Retina (tissue), 1 donor: ENCODE results near the gene PSMC3.

Source experiments
- DNase-seq: peaks from one replicate; pipeline ENCODE4 v3.0.0-alpha.2; 2016

The PSMC3 gene

DNA sequence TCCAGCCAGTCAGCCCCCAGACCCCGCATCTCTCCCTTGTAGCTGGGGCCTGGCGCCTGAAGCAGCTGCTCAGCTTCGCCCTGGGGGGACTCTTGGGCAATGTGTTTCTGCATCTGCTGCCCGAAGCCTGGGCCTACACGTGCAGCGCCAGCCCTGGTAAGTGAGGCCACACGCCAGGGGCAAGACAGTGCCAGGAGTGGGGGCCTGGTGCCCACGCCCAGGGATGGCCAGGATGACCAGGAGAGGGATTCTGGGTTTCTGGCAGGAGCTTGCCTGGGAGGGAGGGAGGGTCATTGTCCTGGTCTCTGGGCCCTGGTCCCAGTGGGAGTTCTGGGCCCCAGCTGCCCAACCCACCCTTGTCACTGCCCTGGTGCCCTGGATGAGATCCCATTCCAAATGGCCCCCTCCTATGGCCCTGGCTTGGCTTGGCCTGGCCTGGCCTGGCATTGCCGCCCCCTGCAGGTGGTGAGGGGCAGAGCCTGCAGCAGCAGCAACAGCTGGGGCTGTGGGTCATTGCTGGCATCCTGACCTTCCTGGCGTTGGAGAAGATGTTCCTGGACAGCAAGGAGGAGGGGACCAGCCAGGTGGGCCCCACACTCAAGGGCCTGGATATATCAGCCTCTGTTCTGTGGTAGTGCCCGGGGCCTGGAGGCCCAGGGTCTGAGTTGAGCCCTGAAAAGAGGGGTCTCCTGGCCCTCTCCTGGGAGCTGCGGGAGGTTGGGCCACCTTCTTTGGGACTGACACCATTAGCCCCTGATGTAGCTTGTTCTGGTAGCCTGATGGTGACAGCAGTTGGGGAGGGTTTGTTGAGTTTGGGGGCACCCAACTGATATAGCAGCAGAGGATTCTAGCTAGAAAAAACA lies 14.1 kb downstream of the PSMC3 start:
- no peak for DNase-seq

GRCh38 chr11:47410370-47411264 lies 15.6 kb downstream of the PSMC3 start:
- DNase-seq: no peak

DNA sequence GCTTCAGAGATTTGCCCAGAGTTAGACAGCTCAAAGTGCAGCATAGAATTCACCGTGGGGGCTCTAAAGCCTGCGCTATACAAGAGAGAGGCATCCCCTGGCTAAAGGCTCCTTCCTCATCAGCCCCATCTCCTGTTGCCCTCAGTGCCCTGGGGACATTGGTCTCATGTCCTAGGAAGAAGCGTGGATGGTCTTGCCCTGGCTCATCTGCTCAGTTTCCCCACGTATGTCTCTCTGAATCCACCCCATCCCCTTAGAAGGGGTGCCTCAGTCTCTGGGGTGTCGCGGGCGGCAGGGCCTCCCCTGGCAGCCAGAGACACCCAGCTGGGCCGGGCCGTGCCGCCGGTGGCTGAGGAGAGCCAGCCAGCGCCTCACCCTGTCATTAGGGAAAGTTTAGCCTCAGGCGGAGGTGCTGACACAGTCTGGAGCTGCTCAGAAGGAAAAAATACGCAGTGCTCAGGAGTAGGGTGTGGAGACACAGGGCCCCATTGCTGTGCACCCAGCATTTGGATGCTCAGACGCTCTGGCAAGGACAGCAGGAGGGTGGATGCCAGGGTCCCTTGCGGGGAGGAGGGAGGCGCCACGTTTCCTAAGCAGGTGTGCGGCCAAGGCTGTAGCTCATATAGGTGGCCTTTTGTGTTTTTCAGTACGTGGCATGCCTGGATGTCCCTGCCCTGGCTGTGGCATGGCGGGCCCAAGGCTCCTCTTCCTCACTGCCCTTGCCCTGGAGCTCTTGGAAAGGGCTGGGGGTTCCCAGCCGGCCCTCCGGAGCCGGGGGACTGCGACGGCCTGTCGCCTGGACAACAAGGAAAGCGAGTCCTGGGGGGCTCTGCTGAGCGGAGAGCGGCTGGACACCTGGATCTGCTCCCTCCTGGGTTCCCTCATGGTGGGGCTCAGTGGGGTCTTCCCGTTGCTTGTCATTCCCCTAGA lies 16.5 kb downstream of the PSMC3 start:
- no peak for DNase-seq

GRCh38 chr11:47408598-47409439 lies 17.4 kb downstream of the PSMC3 start:
- DNase-seq: peak; percentile 56

- DNase-seq: peak; percentile 94
These were observed 18.3 kb downstream of the PSMC3 start, which contains the start of gene SLC39A13 for GRCh38 chr11:47407746-47408590. TSS of gene SLC39A13 (plus strand) at chr11:47408590. CDS start at chr11:47410095, 1,505 bp downstream.

DNA sequence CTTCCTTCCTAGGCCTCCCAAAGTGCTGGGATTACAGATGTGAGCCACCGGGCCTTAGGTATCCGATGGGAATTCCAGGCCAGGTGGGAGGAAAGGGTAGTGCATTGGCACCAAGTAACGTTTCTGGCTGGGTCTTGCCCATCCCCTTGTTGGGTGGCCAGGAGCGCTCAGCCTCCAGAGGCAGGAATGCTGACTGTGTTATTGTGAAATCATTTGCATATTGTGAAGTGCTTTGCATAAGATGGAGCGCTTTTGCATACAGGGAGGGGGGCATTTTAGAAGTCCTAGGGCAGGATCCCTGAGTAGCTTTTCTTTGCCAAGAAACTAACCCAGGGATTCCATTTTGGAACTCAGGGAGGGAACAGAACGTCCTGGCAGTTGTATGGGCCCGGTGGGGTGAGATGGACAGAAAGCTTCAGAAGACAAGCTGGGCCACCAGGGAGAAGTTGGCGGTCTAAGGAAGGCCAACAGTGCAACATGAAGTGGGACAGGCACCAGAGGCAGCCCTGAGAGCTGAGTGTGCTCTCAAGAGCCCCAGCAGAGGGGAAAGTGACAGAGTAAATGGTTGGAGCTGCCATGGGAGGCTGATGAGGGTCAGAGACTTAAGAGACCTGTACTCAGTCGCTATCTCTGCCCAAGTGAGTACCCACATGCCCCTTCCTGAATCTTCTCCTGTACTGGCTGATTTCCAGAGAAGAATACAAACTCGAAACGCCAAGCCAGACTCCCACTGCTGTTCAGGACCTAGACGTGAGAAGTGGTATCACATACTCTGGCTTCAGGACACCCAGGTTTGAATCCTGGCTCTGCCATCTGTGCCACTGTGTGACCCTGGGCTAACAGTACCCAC lies 19.1 kb downstream of the PSMC3 start:
- no peak for DNase-seq

DNA sequence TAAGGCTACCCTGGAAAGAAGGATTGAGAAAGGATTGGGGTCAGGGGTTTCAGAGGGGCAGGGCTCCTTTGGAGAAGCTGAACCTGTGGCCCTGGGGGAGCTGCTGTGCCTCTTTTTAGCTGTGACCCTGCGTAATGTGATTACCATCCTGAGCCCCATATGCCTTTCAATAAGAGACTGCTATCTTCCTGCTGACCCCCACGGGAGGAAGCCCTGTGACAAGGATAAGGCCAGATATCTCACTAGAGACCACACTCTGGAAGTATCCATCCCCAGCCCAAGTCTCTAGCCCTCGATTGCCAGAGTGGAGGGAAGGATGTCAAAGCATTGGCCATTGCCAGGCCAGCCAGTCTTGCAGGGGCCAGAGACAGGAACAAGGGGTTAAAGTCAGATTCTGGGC lies 22.7 kb downstream of the PSMC3 start:
- no peak for DNase-seq

GRCh38 chr11:47403135-47403534 lies 23.1 kb downstream of the PSMC3 start:
- no peak for DNase-seq

DNA sequence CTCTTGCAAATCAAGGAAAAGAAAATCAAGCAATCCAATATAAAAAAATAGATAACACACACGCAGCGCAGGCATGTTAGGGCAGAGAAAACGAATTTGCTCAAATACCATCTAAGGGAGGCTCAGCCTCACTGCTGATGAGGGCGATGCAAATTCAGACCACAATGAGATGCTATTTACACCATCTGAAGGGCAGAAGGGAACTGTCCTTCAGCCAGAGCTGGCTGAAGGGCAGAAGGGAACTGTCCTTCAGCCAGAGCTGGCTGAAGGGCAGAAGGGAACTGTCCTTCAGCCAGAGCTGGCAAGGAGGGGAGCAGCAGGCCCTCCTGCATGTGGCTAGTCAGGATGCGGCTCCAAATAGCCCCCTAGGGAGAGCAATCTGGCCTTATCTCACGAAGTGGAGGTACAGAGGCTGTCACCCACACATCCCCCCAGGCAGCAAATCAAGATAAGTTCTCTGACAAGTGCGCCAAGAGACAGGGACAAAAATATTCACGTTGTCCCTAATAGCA lies 25.4 kb downstream of the PSMC3 start:
- no peak for DNase-seq

DNA sequence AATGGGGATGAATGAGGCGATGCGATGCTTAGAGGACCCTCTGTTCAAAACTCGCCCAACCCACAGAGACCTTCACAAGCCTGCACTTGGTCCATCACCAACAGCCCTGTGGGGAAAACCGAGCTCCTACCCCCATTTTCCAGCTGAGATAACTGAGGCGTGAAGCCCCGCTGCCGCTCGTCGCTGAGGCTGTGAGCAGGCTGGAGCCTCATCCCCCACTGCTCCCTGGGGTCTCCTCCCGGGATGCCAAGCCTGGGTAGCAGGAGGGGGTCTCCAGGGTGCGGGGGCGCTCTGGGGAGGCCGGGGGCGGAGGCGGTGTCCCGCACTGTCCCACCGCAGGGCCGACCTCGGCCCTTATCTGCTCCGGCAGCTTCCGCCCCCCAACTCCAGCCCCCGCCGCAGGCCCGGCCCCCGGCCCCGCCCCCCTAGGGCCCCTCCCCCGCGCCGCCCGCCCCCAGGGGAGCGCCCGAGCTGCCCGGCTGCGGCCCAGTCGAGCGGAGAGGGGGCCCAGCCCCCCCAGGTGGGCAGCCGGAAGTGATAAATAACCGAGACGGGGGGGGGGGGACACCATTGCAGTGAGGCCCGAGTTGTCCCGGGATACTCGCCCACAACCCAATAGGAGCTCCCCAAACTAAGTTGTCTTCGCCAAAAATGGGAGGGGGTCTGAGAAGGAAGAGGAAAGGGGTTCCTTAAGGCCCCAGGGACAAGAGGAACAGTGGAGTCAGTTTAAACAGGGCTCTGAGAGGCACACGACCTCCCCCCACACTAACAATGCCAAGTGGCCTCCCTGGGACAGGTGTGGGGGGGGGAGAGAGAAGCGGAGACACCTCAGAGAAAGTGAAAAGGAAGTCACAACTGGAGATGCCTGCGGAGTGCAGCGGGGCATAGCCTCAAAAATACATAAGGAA lies 26.1 kb downstream of the PSMC3 start:
- peak; percentile 52 for DNase-seq

DNA sequence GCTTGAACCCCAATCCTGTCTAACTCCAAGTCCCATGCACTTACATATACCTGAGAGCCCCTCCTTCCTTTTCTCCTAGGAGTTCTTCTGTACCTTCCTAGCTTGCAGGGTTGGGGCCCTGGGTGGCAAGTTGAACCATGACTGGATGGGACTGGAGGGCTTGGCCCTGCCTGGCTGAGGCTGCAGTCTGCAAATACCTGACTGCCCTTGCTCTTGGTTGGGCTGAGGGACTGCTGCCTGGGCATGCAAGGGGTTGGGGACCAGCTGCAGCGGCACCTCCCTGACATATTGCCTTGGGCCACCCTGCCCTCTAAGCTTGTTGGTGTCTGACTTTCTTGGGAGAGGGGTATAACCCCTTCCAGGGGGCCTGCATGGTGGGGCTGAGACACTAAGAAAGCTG lies 27.7 kb downstream of the PSMC3 start:
- no peak for DNase-seq

GRCh38 chr11:47398011-47398410 lies 28.2 kb downstream of the PSMC3 start:
- no peak for DNase-seq

GRCh38 chr11:47396049-47396320 lies 30.3 kb downstream of the PSMC3 start:
- no peak for DNase-seq

GRCh38 chr11:47395223-47396048 lies 30.8 kb downstream of the PSMC3 start:
- DNase-seq: no peak

DNA sequence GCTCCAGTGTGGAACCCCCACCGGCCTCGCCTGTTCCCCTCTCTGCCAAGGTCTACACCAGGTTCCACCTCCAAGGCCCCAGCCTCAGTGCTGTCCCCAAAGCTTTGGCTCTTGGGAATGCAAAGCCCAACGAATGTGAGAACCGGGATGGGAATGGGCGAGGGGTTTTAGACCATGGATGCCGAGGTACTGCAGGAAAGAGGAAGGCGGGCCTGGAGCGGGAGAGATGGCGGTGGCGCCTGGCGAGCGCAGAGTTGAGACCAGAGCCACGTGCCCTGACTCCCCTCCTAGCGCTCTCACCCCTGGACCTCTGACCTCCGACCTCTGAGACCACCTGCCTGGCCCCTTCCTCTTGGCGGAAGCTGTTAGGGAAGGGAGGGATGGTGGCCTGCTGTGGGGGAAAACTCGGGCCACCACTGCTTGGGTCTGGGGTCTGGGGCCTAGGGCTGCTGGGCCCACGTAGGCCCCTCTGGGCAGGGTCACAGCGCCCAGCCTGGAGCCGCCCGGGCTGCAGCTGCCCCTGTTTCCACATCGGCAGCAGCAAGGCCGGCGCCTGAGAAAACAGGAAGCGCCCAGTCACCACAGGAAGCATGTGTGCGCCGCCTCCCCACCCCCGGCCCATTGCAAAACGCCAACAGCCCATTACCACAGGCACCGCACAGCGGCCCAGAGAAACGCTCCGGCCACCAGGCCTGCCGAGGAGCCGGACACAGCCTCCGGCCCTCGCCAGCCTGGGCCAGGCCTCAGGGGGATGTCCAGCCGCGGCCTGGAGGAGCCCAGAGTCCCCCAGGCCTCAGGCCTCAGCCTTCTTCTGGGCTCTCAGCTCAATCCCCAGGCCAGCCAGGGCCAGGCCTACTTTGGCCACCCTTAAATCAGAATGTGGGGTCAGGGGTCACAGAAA lies 31.7 kb downstream of the PSMC3 start:
- no peak for DNase-seq

- DNase-seq: no peak
These were observed 32.3 kb downstream of the PSMC3 start for GRCh38 chr11:47394050-47394321.
